Measurements from ENCODE around the gene CBX7.
A peak's percentile ranks its signal among the peaks of the same experiment; 100 is the strongest.
"Not testable (repeated sequence)": the region's sequence is repeated elsewhere in the genome, so short reads cannot be mapped to it uniquely, and the experiment has no call there.

CBX7 gene

DNA sequence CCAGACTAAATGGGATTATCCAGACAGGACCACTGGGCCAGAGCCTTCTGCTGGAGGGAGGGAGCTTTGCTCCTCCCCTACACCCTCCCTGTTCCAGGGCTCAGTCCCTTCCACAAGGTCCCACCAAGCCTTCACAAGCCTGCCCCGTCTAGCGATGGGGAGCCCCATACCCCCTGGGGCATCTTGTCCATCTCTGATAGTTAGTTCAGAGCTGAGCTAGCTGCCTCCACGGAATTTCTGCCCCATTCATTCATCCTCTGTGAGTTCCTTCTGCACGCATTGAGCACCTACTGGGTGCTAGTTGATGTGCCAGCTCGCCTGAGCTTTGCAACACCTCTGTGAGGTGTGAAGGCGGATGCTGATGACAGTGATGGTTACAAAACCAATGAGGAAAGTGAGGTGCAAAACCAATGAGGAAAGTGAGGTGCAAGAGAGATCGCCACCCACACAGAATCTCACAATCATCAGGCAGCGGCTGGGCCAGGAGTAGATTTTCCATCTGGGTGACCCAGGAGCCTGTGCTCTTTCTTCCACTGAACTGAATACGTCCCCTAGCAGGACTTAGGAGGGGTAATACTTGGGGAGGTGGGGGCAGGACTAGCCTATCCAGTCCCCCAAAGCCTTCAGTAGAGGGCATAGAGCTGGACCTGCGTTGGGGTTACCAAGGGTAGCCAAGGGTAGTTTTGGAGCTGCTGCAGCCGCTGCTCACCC lies 21.5 kb upstream of the CBX7 start:
- peak in 2 of 6 experiments; percentile 24 to 48 for DNase-seq

DNA sequence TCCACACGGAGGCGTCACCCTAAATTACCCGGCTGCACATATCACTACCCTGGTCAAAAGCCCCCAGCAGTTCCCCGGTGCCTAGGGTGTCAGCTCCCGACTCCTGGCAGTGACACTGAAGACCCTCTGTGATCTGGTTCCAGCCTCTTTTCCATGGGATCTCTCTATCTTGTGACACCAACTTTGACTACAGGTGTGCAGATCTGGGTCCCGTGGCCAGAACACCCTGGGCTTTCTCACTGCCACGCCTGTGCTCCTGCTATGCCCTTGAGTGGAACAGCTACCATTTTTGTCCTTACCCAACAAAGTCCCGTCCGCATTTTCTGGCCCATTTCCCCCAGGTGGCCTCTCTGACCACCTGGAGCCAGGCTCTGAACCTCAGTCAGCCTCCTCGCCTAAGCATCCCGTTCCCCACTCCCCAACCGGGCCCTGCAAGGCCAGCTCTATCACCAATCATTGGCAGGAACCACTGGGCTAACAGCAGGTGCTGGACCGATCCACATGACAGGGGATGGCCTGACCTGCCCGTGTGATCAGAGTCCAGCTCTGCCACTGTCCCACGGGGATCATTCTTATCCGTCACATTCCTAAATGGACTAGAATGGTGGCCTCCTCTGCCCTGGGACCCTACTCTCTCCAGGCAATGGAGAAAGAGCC lies 20.7 kb upstream of the CBX7 start:
- DNase-seq: no peak

DNA sequence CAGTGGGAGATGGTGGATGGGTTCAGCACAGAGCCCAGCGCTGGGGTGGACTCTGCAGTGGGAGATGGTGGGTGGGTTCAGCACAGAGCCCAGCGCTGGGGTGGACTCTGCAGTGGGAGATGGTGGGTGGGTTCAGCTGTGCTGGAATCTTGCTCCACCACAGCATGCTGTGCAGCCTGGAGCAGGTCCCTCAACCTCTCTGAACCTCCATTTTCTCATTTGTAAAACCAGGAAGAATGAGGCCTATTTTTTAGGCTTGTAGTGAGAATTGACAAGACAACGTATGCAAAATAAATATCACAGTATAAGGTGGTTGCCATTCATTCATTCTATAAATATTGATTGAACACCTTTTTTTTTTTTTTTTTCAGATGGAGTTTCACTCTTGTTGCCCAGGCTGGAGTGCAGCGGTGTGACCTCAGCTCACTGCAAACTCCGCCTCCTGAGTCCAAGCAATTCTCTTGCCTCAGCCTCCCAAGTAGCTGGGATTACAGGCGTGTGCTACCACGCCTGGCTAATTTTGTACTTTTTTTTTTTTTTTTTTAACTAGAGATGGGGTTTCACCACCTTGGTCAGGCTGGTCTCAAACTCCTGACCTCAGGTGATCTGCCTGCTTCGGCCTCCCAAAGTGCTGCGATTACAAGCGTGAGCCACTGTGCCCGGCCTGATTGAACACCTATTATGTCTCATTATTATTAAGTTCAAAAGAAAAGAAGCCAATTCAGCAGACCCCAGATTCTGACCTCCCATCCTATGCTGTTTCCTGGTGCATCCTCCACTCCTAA lies 20.0 kb upstream of the CBX7 start:
- DNase-seq: not testable (repeated sequence)

- no peak for DNase-seq
Measured at GRCh38 chr22:39171623-39172264, 19.3 kb upstream of the CBX7 start.

DNA sequence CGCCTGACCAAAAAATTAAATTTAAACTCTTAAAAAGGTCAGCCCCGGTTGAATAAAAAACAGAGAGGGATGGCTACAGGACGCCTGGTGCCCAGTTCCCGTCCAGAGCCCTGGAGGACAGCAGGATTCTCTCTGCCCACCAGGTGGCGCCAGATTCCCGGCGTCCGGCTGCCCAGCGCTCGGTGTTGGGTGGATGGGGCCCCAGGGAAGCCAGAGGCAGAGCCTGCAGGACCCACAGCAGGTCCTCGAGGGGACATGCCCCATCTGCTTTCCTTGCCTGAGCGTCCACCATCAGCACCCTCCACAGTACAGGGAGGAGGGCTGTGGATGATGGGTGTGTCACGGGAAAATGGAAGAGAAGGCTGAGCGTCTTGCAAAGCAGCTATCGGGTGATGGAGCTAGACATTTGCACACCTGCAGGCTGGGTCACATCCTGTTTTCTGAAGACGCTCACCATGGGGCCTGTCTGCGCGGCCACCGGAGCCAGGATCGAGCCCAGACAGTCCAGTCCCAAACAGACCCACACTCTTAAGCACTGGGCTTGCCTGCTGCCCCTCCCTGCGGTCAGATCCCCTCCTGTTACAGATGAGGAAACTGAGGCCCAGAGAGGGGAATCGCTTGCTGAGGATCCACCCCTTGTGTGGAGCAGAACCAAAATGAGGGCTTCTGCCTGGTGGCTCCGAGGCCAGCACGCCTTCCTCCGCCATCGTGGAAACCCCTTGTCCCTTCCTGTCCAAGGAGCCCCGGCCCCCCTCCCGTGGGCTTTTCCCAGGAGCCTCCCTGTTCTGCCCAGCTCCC lies 18.5 kb upstream of the CBX7 start:
- peak; percentile 72 to 91 (median 74) for DNase-seq

DNA sequence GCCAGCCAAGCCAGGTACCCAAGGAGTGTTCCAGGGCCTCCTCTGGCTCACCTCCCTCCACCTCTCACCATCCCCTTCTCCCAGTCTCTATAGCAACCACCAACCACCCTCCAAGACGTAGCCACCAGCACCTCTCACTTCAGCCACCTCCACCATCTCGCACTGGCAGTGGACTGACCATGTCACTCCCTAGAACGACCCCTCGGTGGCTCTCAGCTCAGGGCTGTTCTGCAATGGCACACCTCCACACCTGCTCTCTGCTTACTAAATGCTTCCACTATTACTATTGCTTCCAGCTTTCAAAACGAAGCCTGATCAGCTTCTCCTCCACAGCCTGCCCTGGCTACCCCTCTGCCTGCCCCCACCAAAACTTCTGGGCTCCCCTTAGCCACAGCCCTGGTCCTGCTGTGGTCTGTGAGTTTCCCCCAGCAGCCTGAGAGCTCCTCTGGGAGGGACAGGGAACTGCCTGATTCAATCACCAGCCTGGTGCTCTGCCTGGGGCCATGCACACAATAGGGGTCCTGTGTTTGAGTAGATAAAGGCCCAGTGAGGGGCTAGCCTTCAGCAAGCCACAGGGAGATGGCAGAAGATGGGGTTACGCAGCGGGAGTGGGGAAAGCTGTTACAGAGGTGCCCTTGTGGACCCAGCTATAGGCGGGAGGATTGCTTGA lies 17.5 kb upstream of the CBX7 start:
- DNase-seq: no peak

GRCh38 chr22:39166547-39166946 lies 14.1 kb upstream of the CBX7 start:
- DNase-seq: no peak

GRCh38 chr22:39156093-39156492 lies 3.6 kb upstream of the CBX7 start:
- not testable (repeated sequence) for DNase-seq

- DNase-seq: no peak
Measured at GRCh38 chr22:39155421-39155820, 2.9 kb upstream of the CBX7 start.

- peak in 2 of 6 experiments; percentile 15 to 41 for DNase-seq
Measured at GRCh38 chr22:39153220-39153717, 789 bp upstream of the CBX7 start.

GRCh38 chr22:39152024-39152510 lies 413 bp downstream of the CBX7 start:
- no peak for DNase-seq

GRCh38 chr22:39151329-39151975 lies 1.0 kb downstream of the CBX7 start:
- peak in 1 of 6 experiments; percentile 15 for DNase-seq

- no peak for DNase-seq
Measured at GRCh38 chr22:39150848-39151215, 1.6 kb downstream of the CBX7 start.

DNA sequence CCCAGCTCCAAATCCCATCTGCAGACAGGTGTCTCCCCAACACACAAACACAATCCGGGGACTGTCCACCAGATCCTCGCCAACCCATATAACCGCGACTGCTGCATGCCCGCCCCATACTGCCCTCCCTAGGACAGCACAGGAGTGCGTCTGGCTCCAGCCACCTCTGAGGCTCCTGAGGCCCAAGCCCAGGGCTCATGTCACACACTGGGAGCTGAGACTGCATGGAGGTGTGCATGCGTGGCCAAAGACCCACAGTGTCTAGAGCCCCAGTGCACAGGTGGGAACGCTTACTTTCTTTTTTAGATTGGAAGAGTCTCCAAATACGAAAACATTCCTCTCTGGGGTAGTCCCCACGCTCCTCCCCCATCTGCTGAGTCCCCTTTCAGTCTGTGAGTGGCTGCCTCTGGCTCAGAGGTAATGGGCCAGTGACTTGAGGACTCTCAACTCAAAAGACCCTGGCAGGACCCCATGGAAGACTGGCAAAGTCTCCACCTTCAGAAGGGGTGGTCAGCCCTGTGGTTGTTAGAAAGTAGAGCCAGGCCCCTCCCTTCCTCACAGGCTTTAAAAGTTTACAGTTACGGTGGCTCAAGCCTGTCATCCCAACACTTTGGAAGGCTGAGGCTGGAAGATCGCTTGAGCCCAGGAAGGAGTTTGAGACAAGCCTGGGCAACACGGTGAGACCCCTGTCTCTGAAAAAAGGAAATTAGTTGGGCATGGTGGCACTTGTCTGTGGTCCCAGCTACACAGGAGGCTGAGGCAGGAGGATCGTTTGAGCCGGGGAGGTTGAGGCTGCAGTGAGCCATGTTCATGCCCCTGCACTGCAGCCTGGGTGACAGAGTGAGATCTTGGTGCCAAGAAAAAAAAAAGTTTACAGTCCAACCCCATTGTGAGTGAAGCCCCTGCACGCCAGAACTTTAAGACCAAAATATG lies 2.3 kb downstream of the CBX7 start:
- no peak for DNase-seq

- peak in 4 of 6 experiments; percentile 7 to 67 (median 44) for DNase-seq
Measured at GRCh38 chr22:39148727-39149535, 3.5 kb downstream of the CBX7 start.

DNA sequence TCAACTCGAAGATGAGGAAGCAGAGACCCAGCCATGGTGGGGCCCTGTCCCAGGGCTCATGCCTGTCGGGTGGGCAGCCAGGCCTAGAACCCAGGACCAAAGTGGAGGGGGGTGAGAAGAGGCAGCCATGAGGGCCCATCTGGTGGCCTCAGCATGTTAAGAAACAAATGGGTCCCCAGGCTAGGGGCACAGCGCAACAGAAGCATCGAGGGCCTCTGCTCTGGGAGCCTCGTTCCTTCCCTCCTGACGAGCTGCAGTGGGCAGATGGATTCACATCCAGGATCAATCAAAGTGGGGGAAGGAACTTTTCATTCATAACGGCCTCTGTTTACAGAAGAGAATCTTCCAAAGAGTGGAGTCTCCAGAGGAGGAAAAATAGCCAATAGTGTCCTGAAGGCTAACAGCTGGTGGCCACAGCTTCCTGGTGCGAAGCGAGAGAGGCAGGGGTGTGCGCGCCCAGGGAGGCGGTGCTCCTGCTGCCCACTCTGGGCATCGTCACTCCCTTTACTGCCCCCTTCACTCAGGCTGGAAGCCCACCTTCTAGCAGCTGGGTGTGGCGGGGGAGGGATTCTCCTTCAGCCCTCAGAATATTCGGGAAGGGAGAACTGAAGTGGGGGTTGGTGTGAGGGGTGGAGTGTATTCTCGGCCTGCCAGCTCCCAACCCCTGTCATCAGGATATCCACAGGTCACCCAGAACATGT lies 4.3 kb downstream of the CBX7 start:
- DNase-seq: no peak

DNA sequence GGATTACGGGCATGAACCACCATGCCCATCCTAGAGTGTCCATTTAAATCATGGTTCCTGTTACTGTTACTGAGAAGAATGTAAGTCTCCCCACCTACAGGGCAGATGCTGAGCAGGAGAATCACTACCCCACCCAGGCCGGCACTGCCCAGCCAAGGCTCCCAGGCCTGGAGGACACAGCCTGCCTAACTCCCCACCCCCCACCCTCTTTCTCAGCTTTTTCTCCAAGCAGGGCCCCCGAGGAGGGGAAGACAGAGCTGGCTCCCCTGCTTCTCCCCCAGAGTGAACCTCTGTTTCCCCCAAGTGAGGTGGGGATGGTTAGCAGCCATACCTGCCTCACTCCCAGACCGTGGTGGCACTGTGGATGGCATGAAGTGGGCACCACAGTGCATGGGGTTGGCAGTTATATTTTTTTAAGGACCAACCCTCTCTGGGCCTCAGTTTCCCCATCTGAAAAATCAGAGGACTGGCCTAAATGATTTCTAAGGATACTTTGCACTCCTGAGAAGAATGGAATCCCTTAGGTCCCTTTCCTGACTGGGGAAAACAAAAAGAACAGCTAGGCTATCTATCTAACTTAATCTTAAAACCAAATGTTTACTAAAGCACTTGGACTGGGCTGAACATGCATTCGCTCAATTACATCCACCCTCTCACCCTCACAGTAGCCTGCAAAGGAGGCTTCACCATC lies 5.0 kb downstream of the CBX7 start:
- DNase-seq: no peak
